GM19463 (cell line): Measurements from ENCODE around the gene CD48.
"Not testable (repeated sequence)": the region's sequence is repeated elsewhere in the genome, so short reads cannot be mapped to it uniquely, and the experiment has no call there.

Experiments used
- ATAC-seq: cut with Tn5 transposase; IDR thresholded peaks from one replicate; pipeline ENCODE4 v1.9.1; 2021; ENCODE audit warnings: mild to moderate bottlenecking, moderate library complexity; ENCODE audit not compliant: unreplicated experiment

Gene CD48

DNA sequence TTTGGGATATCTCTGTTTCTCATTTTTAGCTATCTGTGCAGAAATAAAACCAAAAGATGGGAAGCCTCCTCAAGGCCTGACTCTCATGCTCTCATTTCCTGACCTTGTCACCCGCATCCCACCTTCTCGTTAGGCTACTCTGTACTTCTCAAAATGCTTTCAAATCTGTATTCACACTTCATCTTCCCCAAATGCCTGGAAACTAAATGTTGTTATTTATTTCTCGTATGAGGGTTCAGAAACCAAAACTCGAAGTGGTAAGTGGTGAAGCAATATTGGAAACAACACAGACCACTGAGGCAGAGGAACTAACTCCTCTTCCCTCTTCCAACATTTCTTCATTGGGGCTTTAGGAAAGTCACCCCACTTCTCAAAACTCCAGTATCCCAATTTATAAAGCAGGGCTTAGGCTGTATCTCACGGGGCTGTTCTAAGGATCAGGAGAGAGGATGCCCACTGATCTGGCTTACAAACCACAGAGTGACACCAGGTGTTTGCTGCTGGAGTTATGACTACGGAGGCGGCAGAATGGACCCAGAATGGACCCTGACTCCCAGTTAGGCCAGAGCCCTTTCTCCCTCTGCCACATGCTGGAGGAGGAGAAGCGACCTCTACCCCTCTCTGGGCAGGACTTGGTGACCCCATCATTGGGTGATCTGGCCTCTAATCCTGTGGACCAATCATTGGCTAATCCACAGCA lies 31.0 kb upstream of the CD48 start:
- no peak for ATAC-seq

DNA sequence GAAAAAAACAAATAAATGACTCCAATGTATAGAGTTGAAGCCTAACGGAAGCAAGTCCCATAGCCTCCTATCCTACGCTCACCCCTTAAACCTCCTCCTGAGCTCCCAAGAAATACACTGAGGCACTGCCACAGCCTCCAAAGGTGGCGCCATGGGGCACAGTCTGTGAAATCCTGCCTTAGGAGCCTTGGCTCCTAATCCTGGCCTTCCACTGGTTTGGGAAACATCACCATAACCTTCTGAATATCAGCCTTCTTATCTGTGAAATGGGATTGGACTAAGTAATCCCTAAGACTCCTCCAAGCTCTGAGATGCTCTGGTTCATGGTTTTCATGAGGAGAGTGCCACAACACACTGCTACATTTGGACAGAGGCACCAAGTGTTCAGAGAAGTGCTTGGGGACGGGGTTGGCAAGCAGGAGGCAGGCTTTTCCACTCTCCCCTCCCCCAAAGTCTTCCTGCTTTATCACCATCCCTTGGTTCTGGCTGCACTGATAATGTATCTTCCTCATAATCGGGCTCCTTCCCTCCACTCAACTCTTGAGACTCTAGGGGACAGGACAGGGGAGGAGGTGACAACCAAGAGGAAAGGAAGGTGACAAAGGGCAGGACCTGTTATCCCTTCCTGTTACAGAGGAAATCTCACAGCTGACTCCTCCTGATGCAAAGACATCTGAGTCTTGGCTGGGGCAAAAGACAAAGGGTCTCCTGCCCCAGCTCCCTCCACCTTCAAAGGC lies 30.2 kb upstream of the CD48 start:
- no peak for ATAC-seq

DNA sequence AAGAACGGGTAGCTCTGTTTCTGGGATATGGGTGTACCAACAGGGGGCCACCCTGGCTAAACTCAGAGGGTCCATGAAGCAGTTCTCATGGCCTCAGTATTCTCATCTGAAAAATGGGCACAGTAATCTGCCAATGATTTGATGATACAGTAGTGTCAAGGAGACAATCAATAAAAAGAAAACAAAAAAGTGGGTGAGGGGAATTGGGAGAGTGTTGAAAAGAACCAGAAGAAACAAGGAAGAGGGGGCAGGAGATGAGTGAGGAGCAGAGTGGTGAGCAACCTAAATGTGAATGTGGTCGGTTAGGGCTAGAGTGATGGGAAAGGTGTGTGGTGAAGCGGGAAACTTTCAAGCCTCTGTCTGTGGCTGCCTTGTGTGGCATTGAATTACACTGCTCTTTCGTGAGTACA lies 29.5 kb upstream of the CD48 start:
- ATAC-seq, result no peak

DNA sequence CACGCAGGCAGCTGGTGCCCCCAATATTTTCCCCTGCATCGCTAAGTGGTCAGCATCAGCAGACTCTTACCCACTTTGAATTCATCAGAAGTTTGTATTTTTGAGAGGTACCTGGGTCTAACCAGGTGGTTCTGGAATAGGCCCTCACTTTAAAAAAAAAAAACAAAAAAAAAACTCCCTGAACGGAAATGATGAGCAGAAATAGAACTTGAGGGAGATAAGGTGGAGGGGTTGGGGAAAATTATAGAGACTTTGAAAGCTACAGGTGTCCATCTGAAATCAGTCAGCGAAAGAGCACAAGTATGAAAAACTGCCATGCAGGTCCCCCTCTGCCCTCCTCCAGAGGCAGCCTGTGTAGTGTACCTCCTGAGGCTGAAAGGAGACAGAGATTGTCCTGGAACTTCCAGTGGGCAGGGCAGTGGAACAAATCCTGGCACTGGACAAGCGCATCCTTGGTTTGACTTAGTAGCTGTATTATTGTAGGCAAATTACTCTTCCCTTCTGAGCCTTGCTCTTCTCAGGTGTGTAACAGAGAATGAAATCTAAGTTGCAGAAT lies 28.6 kb upstream of the CD48 start:
- no peak for ATAC-seq

DNA sequence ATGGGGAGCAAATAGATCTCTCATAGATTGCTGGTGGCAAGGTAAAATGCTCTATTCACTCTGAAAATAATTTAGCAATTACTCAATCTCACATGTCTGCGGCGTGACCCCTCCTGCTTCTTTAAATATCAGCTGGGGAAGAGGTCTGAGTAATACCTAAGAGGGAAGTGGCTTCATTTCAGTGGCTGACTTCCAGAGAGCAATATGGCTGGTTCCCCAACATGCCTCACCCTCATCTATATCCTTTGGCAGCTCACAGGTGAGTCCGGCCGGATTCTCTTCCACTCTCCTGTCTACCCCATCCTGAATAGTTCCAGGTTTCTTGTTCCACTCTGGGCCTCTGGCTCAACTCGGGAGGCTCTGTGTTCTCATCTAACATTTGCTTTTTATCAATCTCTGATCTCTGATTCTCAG lies 27.5 kb upstream of the CD48 start, which contains the start of gene SLAMF7:
TSS of gene SLAMF7 (plus strand) at position 150 of the 414 bp plus-strand sequence. CDS start at position 205, 55 bp downstream.
- peak; percentile 68 for ATAC-seq

DNA sequence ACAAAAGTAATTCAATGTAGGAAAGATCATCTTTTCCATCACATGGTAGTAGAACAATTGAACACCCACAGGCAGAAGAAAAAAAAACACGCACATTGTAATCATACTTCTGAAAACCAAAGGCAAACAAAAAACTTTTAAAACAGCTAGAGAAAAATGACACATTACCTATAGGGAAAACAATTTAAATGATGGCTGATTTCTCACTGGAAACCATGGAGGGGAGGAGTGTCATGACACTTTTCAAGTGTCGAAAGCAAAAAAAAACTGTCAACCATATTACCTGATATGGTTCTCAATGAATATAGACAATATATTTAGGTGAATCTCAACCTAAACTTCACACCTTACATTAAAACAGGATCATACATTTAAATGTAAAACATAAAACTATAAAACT lies 26.6 kb upstream of the CD48 start:
- ATAC-seq, result no peak

DNA sequence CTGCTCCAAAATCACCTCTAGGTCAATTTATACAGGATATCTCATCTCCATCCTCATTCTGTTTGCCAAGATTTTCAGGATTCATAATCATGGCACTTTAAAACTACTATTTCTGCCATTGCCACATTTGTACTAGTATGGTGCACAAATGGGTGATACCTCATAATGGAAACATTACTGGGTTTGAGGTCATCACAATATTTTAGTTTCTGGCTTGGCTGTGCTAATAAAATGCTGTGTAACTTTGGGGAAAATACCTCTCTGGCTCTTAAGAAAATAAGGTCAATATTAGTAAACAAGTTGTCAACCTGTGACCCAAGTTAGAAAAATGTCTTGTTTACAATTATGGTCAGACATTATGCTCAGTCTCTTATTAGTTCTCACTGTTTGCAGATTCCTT lies 22.7 kb upstream of the CD48 start:
- ATAC-seq, result no peak

DNA sequence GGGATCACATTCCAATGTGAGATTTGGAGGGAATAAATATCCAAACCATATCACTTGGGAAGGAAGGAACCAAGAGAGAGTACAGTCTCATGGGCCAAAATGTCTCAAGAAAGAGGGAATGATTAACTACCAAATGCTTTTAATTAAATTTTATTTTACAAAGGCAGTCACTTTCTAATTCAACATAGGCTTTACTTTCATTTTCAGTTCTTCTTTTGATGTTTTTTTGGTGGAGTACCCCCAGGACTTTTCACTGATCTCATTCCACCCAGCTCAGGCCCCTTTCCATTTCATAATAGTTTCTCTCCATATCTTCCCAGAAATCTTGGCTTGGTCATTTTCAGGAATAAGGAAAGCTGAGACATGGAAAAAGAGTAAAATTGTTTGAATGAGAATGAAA lies 22.3 kb upstream of the CD48 start:
- ATAC-seq, result no peak

DNA sequence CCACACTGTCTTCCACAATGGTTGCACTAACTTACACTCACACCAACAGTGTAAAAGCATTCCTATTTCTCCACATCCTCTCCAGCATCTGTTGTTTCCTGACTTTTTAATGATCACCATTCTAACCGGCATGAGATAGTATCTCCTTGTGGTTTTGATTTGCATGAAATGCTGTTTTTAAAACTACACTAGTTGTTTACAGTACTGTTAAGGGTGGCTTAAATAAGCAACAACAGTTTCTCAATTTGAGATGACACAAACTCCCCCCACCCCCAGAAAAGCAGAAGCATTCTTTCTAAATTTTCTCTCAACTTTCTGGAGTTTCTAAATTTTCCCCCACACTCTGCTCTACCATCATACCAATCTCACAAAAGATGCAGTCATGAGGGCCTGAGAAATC lies 20.4 kb upstream of the CD48 start:
- ATAC-seq, result no peak

DNA sequence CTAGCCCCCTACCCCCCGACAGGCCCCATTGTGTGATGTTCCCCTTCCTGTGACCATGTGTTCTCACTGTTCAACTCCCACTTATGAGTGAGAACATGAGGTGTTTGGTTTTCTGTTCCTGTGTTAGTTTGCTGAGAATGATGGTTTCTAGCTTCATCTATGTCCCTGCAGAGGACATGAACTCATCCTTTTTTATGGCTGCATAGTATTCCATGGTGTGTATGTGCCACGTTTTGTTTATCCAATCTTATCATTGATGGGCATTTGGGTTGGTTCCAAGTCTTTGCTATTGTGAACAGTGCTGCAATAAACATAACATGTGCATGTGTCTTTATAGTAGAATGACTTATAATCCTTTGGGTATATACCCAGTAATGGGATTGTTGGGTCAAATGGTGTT lies 19.9 kb upstream of the CD48 start:
- not testable (repeated sequence) for ATAC-seq

DNA sequence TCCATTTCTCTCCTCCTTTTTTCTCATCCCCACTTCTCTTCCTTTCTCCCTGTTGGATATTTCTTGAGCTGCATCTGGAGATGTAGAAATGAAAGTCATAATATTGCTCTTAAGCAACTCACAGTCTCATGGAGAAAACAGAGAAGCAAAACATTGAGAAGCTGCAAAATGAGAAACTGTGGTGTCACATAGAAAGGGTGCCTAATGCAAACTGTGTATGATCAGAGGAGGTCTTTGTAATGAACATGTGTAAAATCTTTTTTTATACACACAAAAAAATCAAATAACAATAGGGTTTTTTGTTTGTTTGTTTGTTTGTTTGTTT lies 15.7 kb upstream of the CD48 start:
- no peak for ATAC-seq

DNA sequence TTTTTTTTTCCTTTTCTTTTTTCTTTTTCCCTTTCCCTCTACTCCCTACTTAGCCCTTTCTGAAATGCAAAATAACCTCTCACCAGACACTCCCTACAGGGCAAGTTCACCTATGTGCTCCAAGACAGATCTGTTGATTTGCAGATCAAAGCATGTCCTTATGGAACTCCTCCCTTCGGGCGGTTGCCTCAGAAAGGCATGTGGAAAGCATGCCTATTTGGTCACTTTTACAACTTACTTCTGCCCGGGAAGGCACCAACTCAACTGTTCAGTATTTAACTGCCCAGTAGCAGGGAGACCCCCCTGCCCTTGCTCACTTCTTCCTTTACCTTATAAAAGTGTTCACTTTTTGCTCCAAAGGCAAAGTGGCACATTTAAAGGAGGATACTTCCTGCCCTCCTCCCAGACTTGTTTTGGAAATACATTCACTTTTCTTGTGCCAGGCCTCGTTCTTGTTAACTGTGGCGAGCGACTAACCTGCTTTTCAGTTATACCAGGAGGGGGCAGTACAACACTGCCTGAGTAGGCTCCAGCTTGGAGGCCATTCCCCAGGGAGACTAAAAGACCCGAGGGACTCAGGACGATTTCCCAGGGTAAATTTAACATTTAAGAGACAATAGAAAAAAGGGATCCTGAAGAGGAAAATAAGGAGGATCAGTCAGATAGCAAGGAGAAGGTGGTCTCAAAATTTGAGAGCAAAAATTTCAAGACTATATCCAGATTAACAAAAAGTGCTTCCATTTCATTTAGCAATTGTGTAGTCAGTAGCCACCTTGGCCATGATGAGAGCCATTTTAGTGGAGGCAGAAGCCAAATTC lies 15.1 kb upstream of the CD48 start:
- ATAC-seq, result peak; percentile 53

DNA sequence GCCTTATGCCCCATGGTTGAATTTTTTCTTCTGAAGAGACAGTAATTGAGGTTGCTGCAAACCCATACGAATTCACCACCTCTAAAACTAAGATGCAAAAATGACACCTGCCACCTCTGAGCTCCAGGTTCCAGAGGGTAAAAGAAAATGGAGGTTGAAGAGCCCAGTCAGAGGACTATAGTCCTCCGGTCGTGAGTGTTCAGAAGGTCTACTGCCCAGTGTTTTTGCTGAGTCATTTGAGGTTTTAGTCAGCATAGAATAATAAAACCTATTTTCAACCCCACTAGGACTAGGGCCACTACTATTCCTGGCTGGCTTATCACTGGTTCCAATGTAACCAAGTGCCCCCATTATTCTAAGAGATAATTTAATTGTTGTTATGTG lies 14.5 kb upstream of the CD48 start:
- no peak for ATAC-seq

DNA sequence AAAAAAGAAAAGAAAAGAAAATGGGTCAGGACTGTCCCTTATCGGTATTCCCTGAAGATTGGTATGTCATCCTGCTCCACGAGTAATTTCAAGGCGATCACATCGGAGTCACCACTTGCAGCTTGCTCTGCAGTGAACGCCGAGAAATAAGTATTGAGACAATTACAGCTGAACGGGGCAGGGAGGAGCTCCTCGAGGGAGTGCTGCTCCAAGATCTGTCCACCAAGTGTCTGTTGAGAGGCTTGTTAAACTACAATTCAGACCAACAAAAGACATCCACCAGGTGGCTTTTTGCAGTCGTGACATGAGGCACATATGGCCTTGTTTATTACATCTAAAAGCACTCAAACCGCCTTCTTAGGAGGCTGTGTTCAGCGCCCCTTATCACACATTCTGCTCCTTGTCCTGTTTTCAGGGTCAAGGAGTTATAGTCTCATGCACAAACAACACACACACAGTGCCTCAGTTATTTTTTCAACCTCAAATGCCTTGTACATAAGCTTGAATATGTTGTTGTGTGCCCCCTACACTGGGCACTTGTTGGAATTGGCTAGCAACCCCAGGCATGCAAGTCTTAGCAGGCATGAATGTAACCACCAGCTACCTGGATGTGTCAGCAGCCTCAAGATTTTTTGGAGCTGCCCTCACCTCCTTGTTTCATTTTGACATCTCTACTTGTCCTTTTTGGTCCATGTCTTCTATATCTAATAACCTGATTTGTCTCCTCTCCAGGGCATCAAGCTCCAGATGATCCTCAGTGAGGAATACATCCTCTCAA lies 13.0 kb upstream of the CD48 start:
- no peak for ATAC-seq

DNA sequence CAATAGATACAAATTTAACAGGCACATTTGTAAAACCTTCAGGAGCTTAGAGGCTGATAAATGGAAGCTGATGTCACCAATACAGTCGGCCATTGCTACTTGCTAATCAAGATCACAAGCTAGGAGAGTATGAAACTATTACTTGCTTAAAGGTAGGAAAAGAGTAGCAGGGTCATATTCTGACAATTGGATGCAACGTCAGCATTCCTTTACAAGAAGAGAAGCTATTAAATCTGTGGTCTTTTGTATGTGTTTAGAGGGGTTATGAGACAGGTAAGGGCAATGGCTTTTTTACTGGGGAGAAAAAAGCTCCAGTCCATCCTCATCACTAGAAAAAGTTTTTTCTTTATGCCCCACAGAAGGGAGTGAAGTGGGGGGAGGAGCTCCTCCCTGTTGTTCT lies 11.7 kb upstream of the CD48 start:
- ATAC-seq, result no peak

DNA sequence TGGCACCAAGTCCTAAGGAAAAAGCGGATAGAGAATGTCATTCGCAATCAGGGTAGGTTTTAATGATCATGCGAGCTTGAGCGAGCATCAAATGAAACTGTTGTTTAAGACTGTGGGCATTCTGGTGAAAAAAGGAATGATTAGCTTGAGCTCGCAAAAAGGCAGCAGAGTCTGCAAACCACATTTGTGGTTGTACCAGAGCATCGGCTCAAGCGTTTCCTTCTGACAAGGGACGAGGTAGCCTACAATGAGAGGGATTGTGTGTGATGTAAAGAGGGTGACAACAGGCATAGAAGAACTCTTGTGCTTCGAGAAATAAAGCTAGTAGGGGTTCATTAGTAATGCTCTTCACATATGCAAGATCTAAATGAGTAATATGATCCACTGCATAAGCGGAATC lies 11.1 kb upstream of the CD48 start:
- no peak for ATAC-seq

DNA sequence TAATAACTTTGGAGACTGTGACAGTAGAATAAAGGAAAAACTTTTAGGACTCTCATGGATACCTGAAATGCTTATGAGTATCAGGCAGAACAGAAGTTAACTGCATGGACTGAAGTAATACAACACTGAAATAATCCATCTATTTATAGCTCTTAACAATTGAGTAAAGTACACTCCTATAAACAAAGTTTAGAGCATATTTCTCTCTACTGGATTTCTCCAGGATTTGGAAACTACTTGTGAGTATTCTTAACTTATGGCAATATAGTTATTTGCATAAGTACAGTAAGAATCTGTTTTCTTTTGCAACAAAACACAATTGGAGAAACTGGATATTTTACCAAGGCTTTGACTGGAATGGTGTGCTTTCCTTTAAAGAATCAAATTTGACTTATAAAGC lies 9.9 kb upstream of the CD48 start:
- no peak for ATAC-seq

DNA sequence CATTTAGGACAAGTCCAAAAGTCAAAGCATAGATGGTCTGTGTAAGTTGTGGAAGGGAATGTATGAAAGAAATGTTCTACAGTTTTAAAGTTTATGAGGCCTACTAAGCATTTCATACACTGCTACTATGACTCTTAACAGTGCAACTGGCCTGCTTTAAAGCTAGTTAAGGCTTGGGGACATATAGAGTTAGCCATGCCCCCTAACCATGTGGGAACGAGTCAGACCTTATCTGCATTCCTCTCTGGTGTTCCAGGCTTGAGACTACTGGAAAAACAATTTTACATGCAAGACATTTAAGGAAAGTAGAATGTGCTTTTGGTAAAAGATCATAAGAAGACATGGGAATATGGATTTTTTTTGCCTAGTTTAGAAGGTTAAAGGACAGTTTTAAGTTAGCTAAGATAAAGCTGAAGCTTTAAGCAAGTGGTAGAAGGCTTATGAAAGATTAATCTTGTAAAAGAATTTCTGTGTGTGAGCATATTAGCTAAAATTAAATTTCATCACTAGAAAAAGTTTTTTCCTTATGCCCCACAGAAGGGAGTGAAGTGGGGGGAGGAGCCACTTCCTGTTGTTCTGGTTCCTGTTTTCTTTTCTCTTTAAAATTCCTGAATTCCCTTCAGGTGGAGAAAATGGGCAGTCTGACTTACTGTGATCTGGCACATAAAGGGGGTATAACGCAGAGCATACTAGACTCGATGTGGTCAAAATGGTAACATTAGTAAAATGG lies 8.9 kb upstream of the CD48 start:
- no peak for ATAC-seq

DNA sequence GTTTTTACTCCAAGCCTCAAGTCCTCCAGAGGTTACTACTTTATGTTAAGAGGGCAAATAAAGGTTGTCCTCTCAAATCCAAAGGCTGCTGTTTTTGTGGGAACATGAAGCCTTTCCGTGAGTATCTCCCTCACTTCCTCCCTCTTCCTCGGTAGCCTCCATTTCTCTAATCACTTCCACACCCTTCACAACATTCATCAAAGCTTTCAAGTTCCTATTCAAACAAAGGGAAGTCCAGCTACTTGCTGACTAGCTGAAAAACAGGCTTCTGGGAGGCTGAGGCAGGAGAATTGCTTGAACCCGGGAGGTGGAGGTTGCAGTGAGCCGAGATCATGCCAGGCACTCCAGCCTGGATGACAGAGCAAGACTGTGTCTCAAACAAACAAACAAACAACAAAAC lies 6.6 kb upstream of the CD48 start:
- ATAC-seq, result no peak

DNA sequence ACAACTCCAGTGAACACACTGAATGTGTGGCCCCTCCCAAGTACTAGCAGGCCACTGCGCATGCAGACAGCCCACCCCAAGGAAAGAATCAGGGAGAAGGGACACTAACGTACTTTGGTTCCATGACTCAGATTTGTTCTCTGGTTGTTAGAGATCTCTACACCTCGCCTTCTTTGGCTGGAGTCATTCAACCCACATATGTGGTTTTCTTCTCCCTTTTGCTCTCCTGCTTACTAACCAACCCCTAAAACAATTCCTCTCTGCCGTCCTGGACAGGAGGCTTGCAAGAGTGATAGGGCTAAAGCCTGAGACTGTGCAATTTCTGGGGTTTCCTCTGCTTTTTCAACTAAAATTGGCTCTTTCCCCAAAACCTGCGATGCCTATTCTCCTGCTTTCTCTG lies 5.7 kb upstream of the CD48 start:
- ATAC-seq, result no peak
